GM18505 (cell line): ENCODE results near the gene SPATS2.
"Not testable (repeated sequence)": the region's sequence is repeated elsewhere in the genome, so short reads cannot be mapped to it uniquely, and the experiment has no call there.

Experiments used
- ATAC-seq: cut with Tn5 transposase; IDR thresholded peaks from one replicate; pipeline ENCODE4 v1.9.1; 2021; ENCODE audit not compliant: unreplicated experiment
- POLR2A ChIP-seq: IDR thresholded peaks from 4 replicates; pipeline ENCODE4 v1.6.1; 2011; ENCODE audit warnings: borderline replicate concordance; ENCODE audit not compliant: insufficient read depth, insufficient read length; ENCODE audit errors: extremely low read depth

The SPATS2 gene

GRCh38 chr12:49420556-49420955 lies 53.3 kb downstream of the SPATS2 start:
- no peak for TF ChIP-seq POLR2A
- ATAC-seq, result no peak

- TF ChIP-seq POLR2A, result no peak
- ATAC-seq, result no peak
These were observed 54.9 kb downstream of the SPATS2 start for GRCh38 chr12:49422114-49422513.

- no peak for ATAC-seq
- no peak for TF ChIP-seq POLR2A
These were observed 61.5 kb downstream of the SPATS2 start for GRCh38 chr12:49428793-49429192.

GRCh38 chr12:49432616-49433015 lies 65.4 kb downstream of the SPATS2 start:
- no peak for TF ChIP-seq POLR2A
- no peak for ATAC-seq

GRCh38 chr12:49436799-49437198 lies 69.5 kb downstream of the SPATS2 start:
- not testable (repeated sequence) for ATAC-seq

GRCh38 chr12:49439042-49439441 lies 71.8 kb downstream of the SPATS2 start:
- no peak for ATAC-seq
- no peak for TF ChIP-seq POLR2A

- ATAC-seq, result no peak
- no peak for TF ChIP-seq POLR2A
These were observed 72.8 kb downstream of the SPATS2 start for GRCh38 chr12:49440035-49440434.

GRCh38 chr12:49442915-49443314 lies 75.7 kb downstream of the SPATS2 start:
- TF ChIP-seq POLR2A, result no peak
- no peak for ATAC-seq

- no peak for ATAC-seq
- no peak for TF ChIP-seq POLR2A
These were observed 79.3 kb downstream of the SPATS2 start for GRCh38 chr12:49446571-49446970.

- no peak for ATAC-seq
- TF ChIP-seq POLR2A, result no peak
These were observed 81.6 kb downstream of the SPATS2 start for GRCh38 chr12:49448858-49449257.

GRCh38 chr12:49451468-49452259 lies 84.4 kb downstream of the SPATS2 start:
- ATAC-seq, result no peak
- no peak for TF ChIP-seq POLR2A

- ATAC-seq, result no peak
- TF ChIP-seq POLR2A, result no peak
These were observed 88.2 kb downstream of the SPATS2 start for GRCh38 chr12:49455501-49455900.

- TF ChIP-seq POLR2A, result no peak
- ATAC-seq, result no peak
These were observed 88.9 kb downstream of the SPATS2 start for GRCh38 chr12:49456131-49456679.

GRCh38 chr12:49458816-49459215 lies 91.6 kb downstream of the SPATS2 start:
- TF ChIP-seq POLR2A, result no peak
- ATAC-seq, result no peak
